GM21723 (cell line): ENCODE data around the gene LTBP1.
"Not testable (repeated sequence)": the region's sequence is repeated elsewhere in the genome, so short reads cannot be mapped to it uniquely, and the experiment has no call there.

ENCODE experiments used
- ATAC-seq: cut with Tn5 transposase; IDR thresholded peaks from one replicate; pipeline ENCODE4 v1.9.1; 2021; ENCODE audit warnings: mild to moderate bottlenecking, moderate library complexity; ENCODE audit not compliant: unreplicated experiment

The LTBP1 gene, protein sequence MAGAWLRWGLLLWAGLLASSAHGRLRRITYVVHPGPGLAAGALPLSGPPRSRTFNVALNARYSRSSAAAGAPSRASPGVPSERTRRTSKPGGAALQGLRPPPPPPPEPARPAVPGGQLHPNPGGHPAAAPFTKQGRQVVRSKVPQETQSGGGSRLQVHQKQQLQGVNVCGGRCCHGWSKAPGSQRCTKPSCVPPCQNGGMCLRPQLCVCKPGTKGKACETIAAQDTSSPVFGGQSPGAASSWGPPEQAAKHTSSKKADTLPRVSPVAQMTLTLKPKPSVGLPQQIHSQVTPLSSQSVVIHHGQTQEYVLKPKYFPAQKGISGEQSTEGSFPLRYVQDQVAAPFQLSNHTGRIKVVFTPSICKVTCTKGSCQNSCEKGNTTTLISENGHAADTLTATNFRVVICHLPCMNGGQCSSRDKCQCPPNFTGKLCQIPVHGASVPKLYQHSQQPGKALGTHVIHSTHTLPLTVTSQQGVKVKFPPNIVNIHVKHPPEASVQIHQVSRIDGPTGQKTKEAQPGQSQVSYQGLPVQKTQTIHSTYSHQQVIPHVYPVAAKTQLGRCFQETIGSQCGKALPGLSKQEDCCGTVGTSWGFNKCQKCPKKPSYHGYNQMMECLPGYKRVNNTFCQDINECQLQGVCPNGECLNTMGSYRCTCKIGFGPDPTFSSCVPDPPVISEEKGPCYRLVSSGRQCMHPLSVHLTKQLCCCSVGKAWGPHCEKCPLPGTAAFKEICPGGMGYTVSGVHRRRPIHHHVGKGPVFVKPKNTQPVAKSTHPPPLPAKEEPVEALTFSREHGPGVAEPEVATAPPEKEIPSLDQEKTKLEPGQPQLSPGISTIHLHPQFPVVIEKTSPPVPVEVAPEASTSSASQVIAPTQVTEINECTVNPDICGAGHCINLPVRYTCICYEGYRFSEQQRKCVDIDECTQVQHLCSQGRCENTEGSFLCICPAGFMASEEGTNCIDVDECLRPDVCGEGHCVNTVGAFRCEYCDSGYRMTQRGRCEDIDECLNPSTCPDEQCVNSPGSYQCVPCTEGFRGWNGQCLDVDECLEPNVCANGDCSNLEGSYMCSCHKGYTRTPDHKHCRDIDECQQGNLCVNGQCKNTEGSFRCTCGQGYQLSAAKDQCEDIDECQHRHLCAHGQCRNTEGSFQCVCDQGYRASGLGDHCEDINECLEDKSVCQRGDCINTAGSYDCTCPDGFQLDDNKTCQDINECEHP (N-terminal part only)

GRCh38 chr2:32946314-32947075, at the start of gene LTBP1:
LTBP1 (plus strand) TSS chr2:32946953; CDS start chr2:32947325, 372 bp downstream.
- peak; percentile 81 for ATAC-seq

DNA sequence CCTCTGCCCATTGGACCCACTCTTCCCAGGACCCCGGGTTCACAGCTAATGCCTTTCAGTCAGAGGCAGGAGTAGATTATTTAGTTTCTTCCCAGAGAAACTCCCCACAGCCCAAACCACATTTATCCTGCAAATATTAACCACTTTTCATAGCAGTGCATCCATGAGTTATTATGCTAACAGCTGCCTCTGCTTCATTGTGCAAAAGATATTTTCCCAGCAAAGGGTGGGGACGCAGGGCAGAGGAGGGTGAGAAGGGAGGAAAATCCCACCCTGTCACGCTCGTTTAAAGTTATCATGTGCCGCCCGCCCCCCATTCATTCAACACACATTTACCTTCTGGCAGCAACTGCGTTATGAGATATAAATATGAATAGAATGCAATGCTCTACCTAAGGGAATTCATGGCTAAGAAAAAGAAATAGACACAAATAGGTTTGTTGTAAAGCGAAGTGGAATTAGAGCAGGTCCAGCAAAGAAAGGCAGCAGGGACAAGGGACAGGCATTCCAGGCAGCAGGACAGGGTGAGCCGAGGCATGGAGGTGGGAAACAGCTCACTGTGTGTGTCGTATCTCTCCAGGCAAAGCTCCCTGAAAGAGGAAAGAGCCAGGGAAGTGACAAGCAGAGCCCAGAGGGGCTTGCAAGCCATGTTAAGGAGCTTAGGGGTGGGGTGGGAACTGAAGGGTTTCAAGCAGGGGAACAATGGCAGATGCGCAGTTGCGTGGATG, 46.3 kb upstream of the LTBP1 start:
- no peak for ATAC-seq

DNA sequence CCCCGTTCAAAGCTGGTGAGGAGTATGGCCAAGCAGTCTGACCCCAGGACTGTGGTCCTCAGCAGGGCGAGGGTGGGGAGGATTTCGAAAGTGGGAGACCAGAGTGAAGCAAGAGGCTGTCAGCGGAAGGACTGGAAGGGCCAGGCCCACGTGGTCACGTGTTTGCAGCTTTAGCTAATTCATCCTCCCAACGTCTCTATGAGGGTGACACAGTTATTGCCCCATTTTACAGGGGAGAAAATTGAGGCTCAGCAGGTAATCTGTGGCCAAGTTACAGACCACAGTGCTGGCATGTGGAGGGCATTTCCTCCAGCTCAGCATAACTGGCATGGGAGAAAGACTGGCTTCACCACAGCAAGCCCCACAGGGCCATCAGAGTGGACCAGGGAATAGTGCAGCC, 45.4 kb upstream of the LTBP1 start:
- no peak for ATAC-seq

GRCh38 chr2:32902174-32902573, 44.6 kb upstream of the LTBP1 start:
- ATAC-seq: no peak

DNA sequence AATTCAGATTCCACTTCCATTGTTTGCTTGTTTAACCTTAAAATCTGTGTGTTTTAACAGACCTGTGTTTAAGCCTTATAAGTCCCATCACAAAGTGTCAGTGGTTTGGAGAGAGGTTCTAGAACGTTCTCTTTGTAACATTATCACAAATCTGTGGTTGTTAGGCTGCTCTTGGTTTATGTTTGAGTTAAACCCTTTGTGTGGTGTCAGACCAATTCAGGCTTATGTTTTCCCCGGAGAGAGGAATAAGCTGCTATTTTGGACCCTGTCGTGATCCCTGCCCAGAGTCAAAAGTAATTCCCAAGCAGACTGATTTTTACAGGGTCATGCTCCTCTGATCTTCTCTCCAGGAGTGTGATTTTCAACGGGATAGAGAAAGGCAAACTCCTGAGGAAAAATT, 43.8 kb upstream of the LTBP1 start:
- ATAC-seq: no peak

DNA sequence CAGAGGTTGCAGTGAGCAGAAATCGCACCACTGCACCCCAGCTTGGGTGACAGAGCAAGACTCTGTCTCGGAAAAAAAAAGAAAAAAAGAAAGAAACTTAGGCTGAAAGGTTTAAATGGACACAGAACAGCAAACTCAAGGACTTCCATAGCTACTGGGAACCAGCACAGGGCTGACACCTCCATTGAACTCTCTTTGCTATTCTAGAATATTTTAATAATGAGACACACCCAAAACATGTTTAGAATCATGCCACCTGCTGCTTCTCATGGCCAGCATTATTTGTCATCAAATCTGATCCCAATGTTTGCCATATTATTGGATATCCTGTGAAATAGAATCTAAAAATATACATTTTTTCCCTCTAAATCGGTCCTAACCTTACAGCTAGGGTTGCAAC, 42.7 kb upstream of the LTBP1 start:
- ATAC-seq: no peak

- ATAC-seq: no peak
Measured at GRCh38 chr2:32904751-32905150, 42.0 kb upstream of the LTBP1 start.

DNA sequence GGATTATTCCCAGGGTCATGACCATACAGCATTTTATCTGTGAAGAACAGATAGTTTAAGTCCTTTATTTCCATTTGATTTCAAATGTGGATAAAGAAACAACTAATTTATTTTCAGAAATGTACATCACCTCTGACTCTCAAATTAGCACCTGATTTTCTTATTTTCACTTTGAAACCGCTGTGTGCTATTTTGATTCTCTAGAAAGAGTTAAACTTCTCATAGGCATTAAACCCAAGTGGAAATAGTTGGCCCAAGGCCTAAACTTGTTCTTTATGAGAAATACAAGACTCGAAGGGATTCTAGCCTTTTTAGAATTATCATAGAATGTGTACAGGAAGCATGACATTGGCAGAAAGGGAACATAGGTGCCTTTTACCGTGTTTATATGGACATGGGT, 41.5 kb upstream of the LTBP1 start:
- peak; percentile 55 for ATAC-seq

DNA sequence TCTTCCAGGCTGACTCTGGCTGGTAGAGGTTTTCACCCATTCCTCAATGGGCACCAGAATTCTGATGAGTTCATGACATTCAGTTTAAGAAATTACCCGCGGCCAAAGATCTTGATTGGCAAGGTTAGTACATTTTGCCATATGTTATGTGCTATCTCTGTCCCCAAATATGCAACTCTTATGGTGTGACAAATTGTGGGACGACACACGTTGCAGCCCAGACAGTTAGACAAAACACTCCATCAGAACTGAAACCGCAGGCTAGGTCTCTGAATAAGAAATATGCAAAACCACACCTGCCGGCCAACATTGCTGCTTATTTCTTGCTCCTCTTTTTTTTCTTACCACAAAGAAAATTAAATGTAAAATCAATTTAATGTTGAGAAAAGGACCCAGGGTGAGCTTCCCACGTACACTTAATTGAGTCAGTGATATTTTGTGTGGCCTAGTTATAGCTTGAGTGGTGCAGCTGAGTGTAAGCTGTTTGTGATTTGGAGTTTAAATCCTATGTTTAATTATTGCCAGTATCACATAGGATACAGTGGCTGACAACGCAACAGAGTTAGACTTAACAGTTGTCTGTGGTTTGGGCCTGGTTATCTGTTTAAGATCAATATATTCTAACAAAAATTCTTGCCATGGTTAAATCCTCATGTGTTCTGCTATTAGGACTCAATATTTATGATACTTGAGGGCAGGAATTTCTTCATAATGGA, 35.7 kb upstream of the LTBP1 start:
- ATAC-seq: peak; percentile 95

DNA sequence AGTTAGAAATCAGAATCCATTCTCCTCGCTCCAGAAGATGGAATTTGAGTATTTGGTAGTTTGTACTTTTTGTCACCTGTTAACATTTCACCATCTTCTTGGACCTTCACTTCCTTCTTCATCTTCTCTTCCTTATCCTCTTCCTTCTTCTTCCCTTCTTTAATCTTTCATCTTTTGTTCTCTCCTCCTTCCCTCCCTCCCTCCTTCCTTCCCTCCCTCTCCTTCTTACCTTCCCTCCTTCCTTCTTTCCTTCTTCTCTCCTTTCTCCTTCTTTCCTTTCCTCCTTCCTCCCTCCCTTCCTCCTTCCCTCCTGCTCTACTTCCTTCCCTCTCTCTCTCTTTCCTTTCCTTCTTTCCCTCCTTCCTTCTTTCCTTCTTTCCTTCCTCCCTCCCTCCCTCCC, 31.1 kb upstream of the LTBP1 start:
- no peak for ATAC-seq

- no peak for ATAC-seq
Measured at GRCh38 chr2:32918774-32919173, 28.0 kb upstream of the LTBP1 start.

GRCh38 chr2:32919901-32920300, 26.9 kb upstream of the LTBP1 start:
- not testable (repeated sequence) for ATAC-seq

- not testable (repeated sequence) for ATAC-seq
Measured at GRCh38 chr2:32921486-32921885, 25.3 kb upstream of the LTBP1 start.

DNA sequence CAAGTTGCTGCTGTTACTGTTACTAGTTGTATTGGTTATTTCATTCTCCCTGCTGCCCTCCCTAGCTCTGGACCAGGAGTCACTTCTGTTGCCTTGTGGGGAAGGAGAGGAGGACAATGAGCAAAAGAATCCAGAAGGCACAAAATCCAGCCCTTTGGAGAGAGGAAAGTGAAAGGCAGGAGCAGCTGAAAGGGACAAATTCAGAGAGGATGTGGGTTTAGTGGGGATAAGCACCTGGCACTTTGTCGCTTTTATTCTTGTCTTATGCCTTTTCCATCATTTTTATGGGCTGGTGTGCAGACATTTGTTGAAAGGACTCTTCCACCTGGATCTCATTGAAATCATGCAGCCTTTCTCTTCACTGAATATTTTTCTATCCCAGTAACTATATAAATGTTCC, 24.3 kb upstream of the LTBP1 start:
- no peak for ATAC-seq

DNA sequence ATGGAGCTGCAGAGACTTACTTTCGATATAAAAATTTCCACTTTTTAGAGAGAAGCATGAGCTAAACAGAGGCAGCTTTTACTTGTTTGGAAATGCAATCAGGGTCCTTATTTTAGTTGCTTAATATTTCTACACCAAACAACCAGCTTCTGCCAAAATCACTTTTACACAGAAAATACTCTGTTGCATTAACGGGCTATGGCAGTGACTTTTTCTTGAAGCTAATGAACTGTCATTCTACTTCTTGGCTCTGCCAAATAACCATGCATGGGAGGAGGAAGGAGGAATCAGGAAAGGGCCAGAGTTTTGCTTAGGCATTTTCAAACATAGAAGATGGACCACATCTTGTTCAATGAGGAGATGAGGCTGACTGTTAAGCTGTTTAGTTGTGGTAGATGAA, 23.6 kb upstream of the LTBP1 start:
- ATAC-seq: no peak

DNA sequence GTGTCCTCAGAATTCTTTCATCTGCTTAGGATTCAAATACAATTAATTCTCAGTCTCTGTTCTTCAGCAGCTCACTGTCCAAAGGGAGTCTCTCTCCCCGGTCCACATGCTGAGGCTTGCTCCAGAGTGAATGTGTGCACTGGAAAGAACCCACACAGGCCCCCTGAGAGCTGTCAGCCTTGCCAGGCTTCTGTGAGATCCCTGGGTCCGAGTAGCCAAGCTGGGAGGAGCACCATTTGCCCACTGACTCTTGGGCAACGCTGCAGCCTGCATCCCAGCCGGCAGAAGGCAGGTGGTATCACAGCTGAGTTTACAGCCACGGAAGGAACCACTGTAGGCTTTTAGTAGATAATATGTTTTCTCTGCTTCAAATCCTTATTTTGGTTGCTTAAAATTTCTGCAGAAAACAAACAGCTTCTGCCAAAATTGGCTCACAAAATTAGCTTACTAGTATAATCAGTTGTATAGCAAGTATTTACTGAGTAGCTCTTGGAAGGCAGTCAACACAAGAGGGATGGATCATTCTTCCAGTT, 21.4 kb upstream of the LTBP1 start:
- ATAC-seq: no peak

- no peak for ATAC-seq
Measured at GRCh38 chr2:32925976-32926707, 20.6 kb upstream of the LTBP1 start.

DNA sequence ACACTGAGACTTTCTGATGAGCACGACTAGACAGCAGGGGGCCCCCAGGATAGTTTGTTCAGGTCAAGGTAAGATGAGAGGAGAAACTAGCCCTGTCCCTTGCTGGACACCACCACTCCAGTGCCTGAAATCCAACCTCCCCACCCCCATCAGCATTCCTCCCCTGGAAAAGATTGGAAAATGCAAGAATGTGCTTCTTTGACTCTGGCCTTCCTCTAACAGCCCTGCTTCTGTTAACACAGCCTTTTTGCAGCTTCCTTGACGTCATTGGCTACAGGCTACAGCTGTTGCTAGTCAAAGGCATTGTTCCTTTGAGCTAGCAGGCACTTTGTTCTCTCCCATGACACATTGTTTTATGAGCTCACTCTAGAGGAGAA, 20.1 kb upstream of the LTBP1 start:
- no peak for ATAC-seq
